SK-N-SH (cell line): ENCODE measurements around the gene KLHL12. TPM values are rescaled to one million over a fixed set of nuclear protein-coding genes. Genes with fewer than 3 reads are reported as not detected.

Experiments
- CTCF ChIA-PET: fragments of 300-600, 350-600 bp; formaldehyde crosslinking; extraction: SDS; loops from one replicate; lab custom pipeline; 2021; lab: Yijun Ruan, JAX
- POLR2A ChIA-PET: fragments of 350-600 bp; sonication (Branson Sonifier 250); formaldehyde crosslinking; extraction: SDS; loops from one replicate; lab custom pipeline; 2020; ENCODE audit warnings: antibody characterized with exemption, inconsistent platforms; lab: Yijun Ruan, JAX
- DNase-seq: peaks from one replicate; pipeline ENCODE4 v3.0.0; 2012
- H2AFZ ChIP-seq: fragments of 200-600 bp; sonication (generic); 2 replicates; pipeline ENCODE4 v1.8.1; 2016; ENCODE audit warnings: antibody characterized with exemption, mild to moderate bottlenecking, low read depth
- H3F3A ChIP-seq: fragments of 200-600 bp; sonication (generic); replicated peaks from 2 replicates; pipeline ENCODE3; 2016; ENCODE audit warnings: antibody characterized with exemption, mild to moderate bottlenecking; ENCODE audit not compliant: insufficient read depth
- H3K27ac ChIP-seq, 2 experiments: fragments of 200-500 bp in 1 of 2; fragments of 200-600 bp in 1 of 2; sonication (Bioruptor generic) in 1 of 2; sonication (generic), shearing (Covaris generic) in 1 of 2; 2 replicates each; pipeline versions ENCODE4 v1.5.1 to v1.6.1; 2014 to 2016; ENCODE audit warnings: low read depth in 2 of 2, inconsistent platforms in 1 of 2, low read length in 1 of 2, mild to moderate bottlenecking in 1 of 2, mixed read lengths in 1 of 2
- H3K27me3 ChIP-seq: fragments of 200-600 bp; sonication (generic), shearing (Covaris generic); 2 replicates; pipeline ENCODE4 v1.6.1; 2016; ENCODE audit warnings: mixed run types; ENCODE audit not compliant: insufficient read depth
- H3K36me3 ChIP-seq, 2 experiments: fragments of 200-500 bp in 1 of 2; fragments of 200-600 bp in 1 of 2; sonication (Bioruptor generic) in 1 of 2; sonication (generic) in 1 of 2; replicated peaks in 1 of 2; 2 replicates each; pipeline versions ENCODE3 to v1.5.1; 2014 to 2016; ENCODE audit warnings: low read length in 1 of 2, mild to moderate bottlenecking in 1 of 2; ENCODE audit not compliant: insufficient read depth in 2 of 2, control insufficient read depth in 1 of 2
- H3K4me1 ChIP-seq, 2 experiments: fragments of 200-500 bp in 1 of 2; fragments of 200-600 bp in 1 of 2; sonication (Bioruptor generic) in 1 of 2; sonication (generic), shearing (Covaris generic) in 1 of 2; 2 replicates each; pipeline versions ENCODE4 v1.5.1 to v1.6.1; 2014 to 2016; ENCODE audit warnings: low read depth in 1 of 2, low read length in 1 of 2, mixed run types in 1 of 2; ENCODE audit not compliant: insufficient read depth in 2 of 2, control insufficient read depth in 1 of 2
- H3K4me2 ChIP-seq: fragments of 200-600 bp; sonication (generic), shearing (Covaris generic); 2 replicates; pipeline ENCODE4 v1.6.1; 2017; ENCODE audit warnings: mixed run types
- H3K4me3 ChIP-seq, 2 experiments: fragments of 200-500 bp in 1 of 2; fragments of 200-600 bp in 1 of 2; sonication (Bioruptor generic) in 1 of 2; sonication (generic), shearing (Covaris generic) in 1 of 2; 2 replicates each; pipeline versions ENCODE4 v1.5.1 to v1.8.1; 2014 to 2016; ENCODE audit warnings: low read depth in 2 of 2, inconsistent platforms in 1 of 2, low read length in 1 of 2, mild to moderate bottlenecking in 1 of 2, mixed read lengths in 1 of 2, moderate library complexity in 1 of 2
- H3K79me2 ChIP-seq: fragments of 200-600 bp; sonication (generic); 2 replicates; pipeline ENCODE4 v1.8.1; 2017; ENCODE audit warnings: mild to moderate bottlenecking; ENCODE audit not compliant: insufficient read depth
- H3K9ac ChIP-seq: fragments of 200-600 bp; sonication (generic); 2 replicates; pipeline ENCODE4 v1.6.1; 2017; ENCODE audit warnings: mixed run types
- H3K9me2 ChIP-seq: fragments of 200-600 bp; sonication (generic); 2 replicates; pipeline ENCODE4 v1.6.1; 2017; ENCODE audit warnings: mixed run types
- H3K9me3 ChIP-seq: fragments of 200-600 bp; sonication (generic); 2 replicates; pipeline ENCODE4 v1.6.1; 2017; ENCODE audit warnings: mixed run types, mild to moderate bottlenecking, moderate library complexity
- H4K20me1 ChIP-seq: fragments of 200-600 bp; sonication (generic); 2 replicates; pipeline ENCODE4 v1.6.1; 2017; ENCODE audit warnings: mild to moderate bottlenecking, mixed run types; ENCODE audit not compliant: insufficient read depth
- CHD2 ChIP-seq: fragments of 150-350 bp; IDR thresholded peaks from 2 replicates; pipeline ENCODE4 v1.6.1; 2018; ENCODE audit warnings: low read length; ENCODE audit not compliant: partially characterized antibody
- EP300 ChIP-seq, 2 experiments: IDR thresholded peaks; 2 replicates each; pipeline versions ENCODE4 v1.4.0 to v1.6.1; 2012; ENCODE audit warnings: borderline replicate concordance in 1 of 2, low read depth in 1 of 2, low read length in 1 of 2
- EZH2phosphoT487 ChIP-seq: fragments of 200-600 bp; sonication (generic); IDR thresholded peaks from 2 replicates; pipeline ENCODE4 v1.6.1; 2017; ENCODE audit warnings: low read depth, mixed run types, mild to moderate bottlenecking, antibody characterized with exemption, moderate library complexity, borderline replicate concordance
- FOSL2 ChIP-seq: IDR thresholded peaks from 2 replicates; pipeline ENCODE4 v1.4.0; 2012; ENCODE audit warnings: low read depth, mild to moderate bottlenecking, moderate library complexity, borderline replicate concordance
- FOXM1 ChIP-seq: IDR thresholded peaks from 2 replicates; pipeline ENCODE4 v1.4.0; 2012; ENCODE audit warnings: low read depth, mild to moderate bottlenecking
- GABPA ChIP-seq: IDR thresholded peaks from 2 replicates; pipeline ENCODE4 v1.4.0; 2012; ENCODE audit warnings: low read depth, mild to moderate bottlenecking
- IRF3 ChIP-seq: fragments of 150-350 bp; IDR thresholded peaks from 2 replicates; pipeline ENCODE4 v1.6.1; 2016; ENCODE audit warnings: mild to moderate bottlenecking, low read depth, low read length
- MAX ChIP-seq: IDR thresholded peaks from 2 replicates; pipeline ENCODE4 v1.4.0; 2012; ENCODE audit warnings: low read depth
- MEF2A ChIP-seq: IDR thresholded peaks from 2 replicates; pipeline ENCODE4 v1.4.0; 2012; ENCODE audit warnings: low read depth, borderline replicate concordance
- MXI1 ChIP-seq: IDR thresholded peaks from 2 replicates; pipeline ENCODE4 v1.6.1; 2012; ENCODE audit warnings: mild to moderate bottlenecking, low read depth, low read length, improper control_type of control experiment
- NRF1 ChIP-seq: IDR thresholded peaks from 2 replicates; pipeline ENCODE4 v1.6.1; 2012; ENCODE audit warnings: low read depth, mild to moderate bottlenecking, low read length
- REST ChIP-seq: IDR thresholded peaks from 2 replicates; pipeline ENCODE4 v1.6.1; 2012; ENCODE audit warnings: mild to moderate bottlenecking, low read depth, low read length, moderate library complexity
- RFX5 ChIP-seq: IDR thresholded peaks from 2 replicates; pipeline ENCODE4 v1.6.1; 2012; ENCODE audit warnings: mild to moderate bottlenecking, improper control_type of control experiment, low read length
- SMC3 ChIP-seq: IDR thresholded peaks from 2 replicates; pipeline ENCODE4 v1.6.1; 2012; ENCODE audit warnings: low read depth, low read length, improper control_type of control experiment
- TEAD4 ChIP-seq: IDR thresholded peaks from 2 replicates; pipeline ENCODE4 v1.4.0; 2012; ENCODE audit warnings: mild to moderate bottlenecking, borderline replicate concordance; ENCODE audit not compliant: insufficient read depth
- YY1 ChIP-seq: IDR thresholded peaks from 2 replicates; pipeline ENCODE4 v1.4.0; 2012; ENCODE audit warnings: low read depth, mild to moderate bottlenecking
- WGBS: methylation state at CpG from one replicate; pipeline ENCODE4 v1.1.6; 2017; ENCODE audit warnings: low lambda C conversion rate; 5-methylcytosine and 5-hydroxymethylcytosine counted together
- polyA plus RNA-seq, 3 experiments: library from polyadenylated mRNA; depleted of rRNA; stranded (reverse); fragments of >200 nt; gene quantifications; 2 replicates each; pipeline ENCODE4 v1.2.3, GENCODE V29; 2012
- TF ChIP-seq, protein P1 (sequence below): fragments of 200-600 bp; sonication (generic); IDR thresholded peaks from 2 replicates; pipeline ENCODE4 v1.6.1; 2017; ENCODE audit warnings: antibody characterized with exemption, mild to moderate bottlenecking, moderate library complexity
- TF ChIP-seq, protein P2 (sequence below): fragments of 150-350 bp; IDR thresholded peaks from 2 replicates; pipeline ENCODE4 v1.6.1; 2017; ENCODE audit warnings: antibody characterized with exemption, low read length, low read depth, borderline replicate concordance

Gene KLHL12
- polyA plus RNA-seq, 1 of the 3 experiments (the other 2 are of a cell fraction): 22.6 TPM

GRCh38 chr1:202844259-202844658, 82.8 kb downstream of the KLHL12 start:
- Histone ChIP-seq H3F3A (no peaks in the 10 kb centered on the region), H3K36me3 (no peaks in the 10 kb centered on the region), H3K4me2 (no peak overlapping the region), H3K9me3 (no peaks in the 10 kb centered on the region), H3K4me3 (no peak overlapping the region), H3K27me3 (no peaks in the 10 kb centered on the region), H4K20me1 (no peaks in the 10 kb centered on the region), H3K4me1 (no peaks in the 10 kb centered on the region), H3K79me2 (no peaks in the 10 kb centered on the region), H2AFZ (no peak overlapping the region), H3K27ac (no peak overlapping the region), H3K9me2 (no peaks in the 10 kb centered on the region), H3K9ac (no peak overlapping the region)
- CTCF ChIA-PET: no interaction called here
- 83% methylated on average over 5 of the region's 5 CpGs for WGBS
- TF ChIP-seq MXI1: no peak
- TF ChIP-seq FOSL2: no peak
- TF ChIP-seq, protein P1, sequence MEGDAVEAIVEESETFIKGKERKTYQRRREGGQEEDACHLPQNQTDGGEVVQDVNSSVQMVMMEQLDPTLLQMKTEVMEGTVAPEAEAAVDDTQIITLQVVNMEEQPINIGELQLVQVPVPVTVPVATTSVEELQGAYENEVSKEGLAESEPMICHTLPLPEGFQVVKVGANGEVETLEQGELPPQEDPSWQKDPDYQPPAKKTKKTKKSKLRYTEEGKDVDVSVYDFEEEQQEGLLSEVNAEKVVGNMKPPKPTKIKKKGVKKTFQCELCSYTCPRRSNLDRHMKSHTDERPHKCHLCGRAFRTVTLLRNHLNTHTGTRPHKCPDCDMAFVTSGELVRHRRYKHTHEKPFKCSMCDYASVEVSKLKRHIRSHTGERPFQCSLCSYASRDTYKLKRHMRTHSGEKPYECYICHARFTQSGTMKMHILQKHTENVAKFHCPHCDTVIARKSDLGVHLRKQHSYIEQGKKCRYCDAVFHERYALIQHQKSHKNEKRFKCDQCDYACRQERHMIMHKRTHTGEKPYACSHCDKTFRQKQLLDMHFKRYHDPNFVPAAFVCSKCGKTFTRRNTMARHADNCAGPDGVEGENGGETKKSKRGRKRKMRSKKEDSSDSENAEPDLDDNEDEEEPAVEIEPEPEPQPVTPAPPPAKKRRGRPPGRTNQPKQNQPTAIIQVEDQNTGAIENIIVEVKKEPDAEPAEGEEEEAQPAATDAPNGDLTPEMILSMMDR: no peak
- TF ChIP-seq CHD2: no peak
- TF ChIP-seq FOXM1: no peak
- TF ChIP-seq, protein P2, sequence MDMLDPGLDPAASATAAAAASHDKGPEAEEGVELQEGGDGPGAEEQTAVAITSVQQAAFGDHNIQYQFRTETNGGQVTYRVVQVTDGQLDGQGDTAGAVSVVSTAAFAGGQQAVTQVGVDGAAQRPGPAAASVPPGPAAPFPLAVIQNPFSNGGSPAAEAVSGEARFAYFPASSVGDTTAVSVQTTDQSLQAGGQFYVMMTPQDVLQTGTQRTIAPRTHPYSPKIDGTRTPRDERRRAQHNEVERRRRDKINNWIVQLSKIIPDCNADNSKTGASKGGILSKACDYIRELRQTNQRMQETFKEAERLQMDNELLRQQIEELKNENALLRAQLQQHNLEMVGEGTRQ: no peak
- TF ChIP-seq EZH2phosphoT487: no peak
- TF ChIP-seq IRF3: no peak
- TF ChIP-seq TEAD4: no peak
- TF ChIP-seq MAX: no peak
- no peak for TF ChIP-seq RFX5
- no peak for TF ChIP-seq GABPA
- TF ChIP-seq MEF2A: no peak
- TF ChIP-seq REST: no peak
- no peak for TF ChIP-seq EP300 (IDR thresholded peaks at IDR 0.05; ENCODE audit: borderline replicate concordance in 1 of 2, low read depth in 1 of 2, low read length in 1 of 2)
- no peak for TF ChIP-seq SMC3
- TF ChIP-seq YY1: no peak
- TF ChIP-seq NRF1: no peak
- POLR2A ChIA-PET: no interaction called here
- DNase-seq: no peak
